Measurements from ENCODE around the gene CYB5RL.

DNA sequence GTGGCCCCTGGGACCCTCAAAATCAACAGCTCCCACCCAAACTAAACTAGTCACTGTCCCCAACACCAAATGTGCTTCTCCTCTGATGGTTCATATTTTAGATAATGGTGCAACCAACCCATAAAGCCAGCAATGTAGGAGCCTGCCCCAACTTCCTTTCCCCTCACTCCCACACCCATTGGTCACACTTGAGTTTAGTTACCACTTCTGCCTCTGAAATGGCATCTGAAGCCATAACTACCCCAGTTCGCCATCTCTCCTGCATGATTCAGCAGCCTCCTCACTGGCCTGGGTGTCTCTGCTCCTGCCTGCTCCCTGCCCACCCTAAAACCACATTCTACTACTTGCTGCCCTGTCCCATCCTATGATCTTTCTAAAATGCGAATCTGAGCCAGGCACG lies 43.6 kb downstream of the CYB5RL start:
- TF ChIP-seq, protein P1, sequence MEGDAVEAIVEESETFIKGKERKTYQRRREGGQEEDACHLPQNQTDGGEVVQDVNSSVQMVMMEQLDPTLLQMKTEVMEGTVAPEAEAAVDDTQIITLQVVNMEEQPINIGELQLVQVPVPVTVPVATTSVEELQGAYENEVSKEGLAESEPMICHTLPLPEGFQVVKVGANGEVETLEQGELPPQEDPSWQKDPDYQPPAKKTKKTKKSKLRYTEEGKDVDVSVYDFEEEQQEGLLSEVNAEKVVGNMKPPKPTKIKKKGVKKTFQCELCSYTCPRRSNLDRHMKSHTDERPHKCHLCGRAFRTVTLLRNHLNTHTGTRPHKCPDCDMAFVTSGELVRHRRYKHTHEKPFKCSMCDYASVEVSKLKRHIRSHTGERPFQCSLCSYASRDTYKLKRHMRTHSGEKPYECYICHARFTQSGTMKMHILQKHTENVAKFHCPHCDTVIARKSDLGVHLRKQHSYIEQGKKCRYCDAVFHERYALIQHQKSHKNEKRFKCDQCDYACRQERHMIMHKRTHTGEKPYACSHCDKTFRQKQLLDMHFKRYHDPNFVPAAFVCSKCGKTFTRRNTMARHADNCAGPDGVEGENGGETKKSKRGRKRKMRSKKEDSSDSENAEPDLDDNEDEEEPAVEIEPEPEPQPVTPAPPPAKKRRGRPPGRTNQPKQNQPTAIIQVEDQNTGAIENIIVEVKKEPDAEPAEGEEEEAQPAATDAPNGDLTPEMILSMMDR (IDR thresholded peaks at IDR 0.05; ENCODE audit: poor library complexity), result no peak
- TF ChIP-seq EZH2 (IDR thresholded peaks at IDR 0.05; ENCODE audit: borderline replicate concordance), result no peak
- TF ChIP-seq EZH2phosphoT487 (IDR thresholded peaks at IDR 0.05; ENCODE audit: low read depth, severe bottlenecking, unreplicated experiment), result no peak
